K562 (cell line): ENCODE data around the gene APOBEC3F. TPM values are rescaled to one million over a fixed set of nuclear protein-coding genes. Genes with fewer than 3 reads are reported as not detected.
"Not testable (repeated sequence)": the region's sequence is repeated elsewhere in the genome, so short reads cannot be mapped to it uniquely, and the experiment has no call there.

Experiments used
- ATAC-seq: fragments of 200-7000 bp; cut with Tn5 transposase; 3 replicates; pipeline ENCODE4 v1.9.1; 2020; ENCODE audit warnings: moderate library complexity
- BruUV-seq: library from RNA; stranded (reverse); fragments of 400-500 nt; replicated peaks from 2 replicates; lab custom pipeline; 2021; lab: Mats Ljungman, UMichigan
- CTCF ChIA-PET: fragments of 300-600 bp; formaldehyde crosslinking; extraction: SDS; loops from one replicate; lab custom pipeline; 2021; ENCODE audit warnings: low intra/inter-chr PET ratio; lab: Yijun Ruan, JAX
- POLR2A ChIA-PET: fragments of 300-600, 350-650 bp; sonication (Branson Sonifier 250); formaldehyde crosslinking; extraction: SDS; loops from one replicate; lab custom pipeline; 2021; ENCODE audit warnings: antibody characterized with exemption, inconsistent platforms; lab: Yijun Ruan, JAX
- DNase-seq, 4 experiments: peaks; one replicate each; pipeline versions ENCODE4 v3.0.0 to v3.0.0-alpha.2; 2011 to 2018; ENCODE audit warnings: low spot score in 3 of 4, mixed read lengths in 3 of 4; ENCODE audit errors: extremely low read depth in 1 of 4
- FAIRE-seq: peaks from 2 replicates; lab custom pipeline; 2011; peaks lifted over from hg19 to GRCh38; lab: Jason Lieb, UNC
- H2AFZ ChIP-seq: 2 replicates; pipeline ENCODE4 v1.6.0; 2011; ENCODE audit warnings: low read depth, low read length, control low read depth, inconsistent platforms
- H3K27ac ChIP-seq: fragments of 200-600 bp; 3 replicates; pipeline ENCODE4 v1.8.0; 2011; ENCODE audit warnings: low read depth, mild to moderate bottlenecking, control low read depth, inconsistent platforms, low read length, moderate library complexity, mixed read lengths; ENCODE audit errors: extremely low read depth
- H3K27me3 ChIP-seq, 2 experiments: fragments of 300-600 bp in 1 of 2; 2 replicates in 1 of 2; 3 replicates in 1 of 2; pipeline versions ENCODE4 v1.6.0 to v1.8.0; 2011; ENCODE audit warnings: inconsistent platforms in 2 of 2, low read length in 2 of 2, mild to moderate bottlenecking in 1 of 2, mixed read lengths in 1 of 2, moderate library complexity in 1 of 2; ENCODE audit not compliant: control insufficient read depth in 2 of 2, insufficient read depth in 2 of 2
- H3K36me3 ChIP-seq: fragments of 300-600 bp; 3 replicates; pipeline ENCODE4 v1.8.0; 2011; ENCODE audit warnings: mild to moderate bottlenecking, low read length, inconsistent platforms; ENCODE audit not compliant: control insufficient read depth, insufficient read depth
- H3K4me1 ChIP-seq, 2 experiments: fragments of 200-600 bp in 1 of 2; replicated peaks in 1 of 2; 2 replicates in 1 of 2; 3 replicates in 1 of 2; pipeline versions ENCODE4 v1.5.1 to v1.8.0; 2011; ENCODE audit warnings: inconsistent platforms in 2 of 2, low read length in 2 of 2, mild to moderate bottlenecking in 1 of 2, mixed read lengths in 1 of 2, moderate library complexity in 1 of 2; ENCODE audit not compliant: control insufficient read depth in 2 of 2, insufficient read depth in 2 of 2
- H3K4me2 ChIP-seq: 2 replicates; pipeline ENCODE4 v1.6.1; 2011; ENCODE audit warnings: low read length, control low read depth, inconsistent platforms, mixed read lengths; ENCODE audit not compliant: insufficient read depth
- H3K4me3 ChIP-seq: fragments of 200-600 bp; sonication (generic), shearing (Covaris generic); 2 replicates; pipeline ENCODE4 v1.5.1; 2016; ENCODE audit warnings: control low read depth, inconsistent platforms
- H3K79me2 ChIP-seq: fragments of 200-600 bp; 3 replicates; pipeline ENCODE4 v1.8.0; 2011; ENCODE audit warnings: low read length, inconsistent platforms; ENCODE audit not compliant: control insufficient read depth, insufficient read depth
- H3K9ac ChIP-seq, 2 experiments: 2 replicates each; pipeline versions ENCODE4 v1.6.0 to v1.6.1; 2011; ENCODE audit warnings: low read depth in 2 of 2, low read length in 2 of 2, control low read depth in 1 of 2, inconsistent platforms in 1 of 2, mild to moderate bottlenecking in 1 of 2, mixed read lengths in 1 of 2; ENCODE audit not compliant: insufficient read depth in 1 of 2
- H3K9me1 ChIP-seq: one replicate; pipeline ENCODE4 v1.6.0; 2011; ENCODE audit warnings: inconsistent platforms, mild to moderate bottlenecking, low read length, moderate library complexity; ENCODE audit not compliant: control insufficient read depth, insufficient read depth
- H3K9me3 ChIP-seq: replicated peaks from 2 replicates; pipeline ENCODE4 v1.5.1; 2011; ENCODE audit warnings: low read depth, low read length, inconsistent platforms; ENCODE audit not compliant: control insufficient read depth, insufficient read depth
- H4K20me1 ChIP-seq: replicated peaks from 2 replicates; pipeline ENCODE4 v1.6.1; 2011; ENCODE audit warnings: low read length, inconsistent platforms, mixed read lengths; ENCODE audit not compliant: control insufficient read depth, insufficient read depth
- C11orf30 ChIP-seq: fragments of 450-650 bp; IDR thresholded peaks from 2 replicates; pipeline ENCODE4 v1.6.1; 2016; ENCODE audit warnings: low read depth, mild to moderate bottlenecking
- E4F1 ChIP-seq: fragments of 250-450 bp; sonication (Bioruptor Pico); IDR thresholded peaks from 2 replicates; pipeline ENCODE4 v1.5.0; 2021; ENCODE audit warnings: mild to moderate bottlenecking, borderline replicate concordance
- TEAD2 ChIP-seq: fragments of 450-650 bp; IDR thresholded peaks from 2 replicates; pipeline ENCODE4 v1.6.1; 2016; ENCODE audit warnings: missing genetic modification characterization, control low read depth, missing compliant biosample characterization
- WGBS: fragments of 100-300 bp; shearing (Covaris generic); methylation state at CpG from one replicate; pipeline ENCODE4 v1.1.6; 2016; ENCODE audit warnings: low coverage, mixed read lengths; ENCODE audit not compliant: insufficient coverage; ENCODE audit errors: missing lambda C conversion rate; 5-methylcytosine and 5-hydroxymethylcytosine counted together
- in situ Hi-C: fragments of 300-500 bp; cut with MboI; formaldehyde crosslinking; loops from 4 replicates; pipeline ENCODE4 v1.15.0; 2018; ENCODE audit warnings: inconsistent platforms, mixed read lengths
- intact Hi-C: fragments of 100-400 bp; cut with micrococcal nuclease; formaldehyde crosslinking; loops from 2 replicates; pipeline ENCODE4 v1.14.2; 2022
- polyA plus RNA-seq, 8 experiments: library from polyadenylated mRNA; depleted of rRNA in 4 of 8; stranded (reverse) in 5 of 8; unstranded in 3 of 8; fragments of >200 nt; fragmentation: Nextera tagmentation in 2 of 8; fragmentation: Illumina TruSeq in 1 of 8; extraction: Ambion mirVana in 2 of 8; extraction: Trizol in 1 of 8; gene quantifications; 2 replicates each; pipeline versions ENCODE4 v1.2.1 to v1.2.3, GENCODE V29; 2011 to 2014; ENCODE audit warnings: inconsistent platforms in 1 of 8, missing spikeins in 1 of 8
- total RNA-seq, 7 experiments: library from RNA; depleted of rRNA in 6 of 7; stranded (reverse); fragments of >200 nt in 6 of 7; fragmentation: Illumina TruSeq in 2 of 7; extraction: Trizol in 2 of 7; gene quantifications; 2 replicates each; pipeline versions ENCODE4 v1.2.1 to v1.2.3, GENCODE V29; 2011 to 2021; ENCODE audit warnings: low replicate concordance in 1 of 7

The APOBEC3F gene
- total and polyA plus RNA-seq, 9 of the 15 experiments (the other 6 are each of a cell fraction or from before 2014, with no cell fraction given), result 1.1 to 3.3 (median 1.9) TPM

- DNase-seq, result no peak
- no peak for TF ChIP-seq E4F1
- TF ChIP-seq TEAD2 (tag), result no peak
- TF ChIP-seq C11orf30, result no peak
- Histone ChIP-seq H4K20me1 (no peaks in the 10 kb centered on the region), H3K9ac (no peak overlapping the region), H3K79me2 (peaks cover 4% of the 10 kb centered on the region; the same call in 2 of the 3 replicates), H3K9me1 (no peaks in the 10 kb centered on the region), H3K27ac (no peak overlapping the region), H3K36me3 (no peaks in the 10 kb centered on the region), H3K4me2 (no peak overlapping the region), H3K27me3 (no peaks in the 10 kb centered on the region), H3K4me1 (peaks cover 0 to 17% of the 10 kb centered on the region in 2 experiments; a peak in 4 of 5 replicates), H3K9me3 (no peaks in the 10 kb centered on the region), H2AFZ (no peak overlapping the region), H3K4me3 (no peak overlapping the region)
- FAIRE-seq, result no peak
- ATAC-seq, result no peak
- WGBS, result 40% methylated on average over 2 of the region's 2 CpGs
- in situ Hi-C loops, result no loop called here
- intact Hi-C loops, result no loop called here
- POLR2A ChIA-PET, result no interaction called here
- BruUV-seq, result no TSS peak
- CTCF ChIA-PET, result no interaction called here
Observed at GRCh38 chr22:39073981-39074380, 33.3 kb downstream of the APOBEC3F start.

GRCh38 chr22:39076155-39077025 is 35.7 kb downstream of the APOBEC3F start:
- H4K20me1 ChIP-seq, H3K9me3 ChIP-seq, BruUV-seq, H3K9me1 ChIP-seq, H3K4me3 ChIP-seq, H3K27ac ChIP-seq, H3K4me2 ChIP-seq, H3K36me3 ChIP-seq, H3K79me2 ChIP-seq, POLR2A ChIA-PET, ATAC-seq, DNase-seq, intact Hi-C loops, CTCF ChIA-PET, H3K27me3 ChIP-seq, FAIRE-seq, H3K9ac ChIP-seq: not testable (repeated sequence)
- H2AFZ ChIP-seq, result peak overlapping the region; percentile 55; the same call in 1 of the 2 replicates
- in situ Hi-C loops, result loop anchor here (5.0 kb wide), 1 partner anchor 34 kb away; the partner anchor contains the start of gene APOBEC3F
- WGBS, result 80% methylated on average over 1 of the region's 24 CpGs
- H3K4me1 ChIP-seq, result peaks cover 0 to 17% of the 10 kb centered on the region in 2 experiments; a peak in 4 of 5 replicates
